HCT116 (cell line): ENCODE data around the gene SLC25A51. TPM values are rescaled to one million over a fixed set of nuclear protein-coding genes. Genes with fewer than 3 reads are reported as not detected.

Source experiments
- ATAC-seq: fragments of 200-7000 bp; cut with Tn5 transposase; 2 replicates; pipeline ENCODE4 v1.9.1; 2020; ENCODE audit warnings: mild to moderate bottlenecking, moderate library complexity
- BruUV-seq: library from RNA; stranded (reverse); fragments of 400-500 nt; replicated peaks from 2 replicates; lab custom pipeline; 2021; lab: Mats Ljungman, UMichigan
- CTCF ChIA-PET: fragments of 300-600 bp; sonication (Branson Sonifier 250); formaldehyde crosslinking; loops from one replicate; lab custom pipeline; 2021; ENCODE audit warnings: antibody characterized with exemption; lab: Charles Lee
- POLR2A ChIA-PET: fragments of 300-600, 350-600 bp; sonication (Branson Sonifier 250); formaldehyde crosslinking; loops from one replicate; lab custom pipeline; 2021; ENCODE audit warnings: antibody characterized with exemption; lab: Charles Lee
- RAD21 ChIA-PET, 2 experiments: fragments of 300-600 bp; sonication (Branson Sonifier 250); formaldehyde crosslinking; loops; one replicate each; lab custom pipeline; 2023; ENCODE audit warnings: low total read pairs in 2 of 2; ENCODE audit not compliant: uncharacterized antibody in 2 of 2, unreplicated experiment in 2 of 2, low non-redundant PET in 1 of 2; lab: Charles Lee
- DNase-seq: peaks from one replicate; pipeline ENCODE4 v3.0.0-alpha.2; 2010; ENCODE audit warnings: low read depth, low spot score
- H2AFZ ChIP-seq: fragments of 200-600 bp; shearing (Covaris generic), sonication (generic); 2 replicates; pipeline ENCODE4 v1.6.1; 2017; ENCODE audit warnings: low read depth, mixed run types, mixed read lengths, antibody characterized with exemption, low read length; ENCODE audit not compliant: poor library complexity, severe bottlenecking
- H3K27ac ChIP-seq: 2 replicates; pipeline ENCODE4 v1.5.1; 2012; ENCODE audit warnings: low read depth, low read length
- H3K27me3 ChIP-seq: fragments of 200-600 bp; sonication (generic); 2 replicates; pipeline ENCODE4 v1.6.1; 2016; ENCODE audit warnings: mixed run types, low read length, mixed read lengths; ENCODE audit not compliant: insufficient read depth
- H3K36me3 ChIP-seq, 2 experiments: fragments of 200-500 bp in 1 of 2; fragments of 200-600 bp in 1 of 2; sonication (Bioruptor generic) in 1 of 2; sonication (generic) in 1 of 2; 2 replicates each; pipeline versions ENCODE4 v1.5.1 to v1.6.1; 2014 to 2016; ENCODE audit warnings: low read length in 2 of 2, inconsistent platforms in 1 of 2, mixed read lengths in 1 of 2, mixed run types in 1 of 2; ENCODE audit not compliant: insufficient read depth in 2 of 2, control insufficient read depth in 1 of 2
- H3K4me1 ChIP-seq, 2 experiments: fragments of 200-600 bp in 1 of 2; sonication (generic) in 1 of 2; 2 replicates each; pipeline versions ENCODE4 v1.5.1 to v1.6.1; 2012 to 2017; ENCODE audit warnings: low read length in 2 of 2, inconsistent platforms in 1 of 2, mild to moderate bottlenecking in 1 of 2, mixed read lengths in 1 of 2, mixed run types in 1 of 2, moderate library complexity in 1 of 2; ENCODE audit not compliant: insufficient read depth in 2 of 2, control insufficient read depth in 1 of 2
- H3K4me2 ChIP-seq: fragments of 200-600 bp; sonication (generic); 2 replicates; pipeline ENCODE4 v1.6.1; 2017; ENCODE audit warnings: mixed run types, low read length, mixed read lengths
- H3K4me3 ChIP-seq, 2 experiments: fragments of 200-600 bp in 1 of 2; sonication (generic) in 1 of 2; replicated peaks in 1 of 2; 2 replicates each; pipeline ENCODE4 v1.5.1; 2011 to 2016; ENCODE audit warnings: low read length in 2 of 2, control low read depth in 1 of 2, low read depth in 1 of 2, mild to moderate bottlenecking in 1 of 2, mixed read lengths in 1 of 2, mixed run types in 1 of 2
- H3K79me2 ChIP-seq: fragments of 200-600 bp; sonication (generic); 2 replicates; pipeline ENCODE4 v1.6.1; 2017; ENCODE audit warnings: mild to moderate bottlenecking, mixed run types, low read length, moderate library complexity, mixed read lengths; ENCODE audit not compliant: insufficient read depth
- H3K9ac ChIP-seq: fragments of 200-600 bp; sonication (generic); 2 replicates; pipeline ENCODE4 v1.6.1; 2016; ENCODE audit warnings: low read length, mixed read lengths
- H3K9me2 ChIP-seq: fragments of 200-600 bp; sonication (generic), shearing (Covaris generic); 2 replicates; pipeline ENCODE4 v1.6.1; 2017; ENCODE audit warnings: mixed run types, mild to moderate bottlenecking, moderate library complexity; ENCODE audit not compliant: insufficient read depth
- H3K9me3 ChIP-seq, 2 experiments: fragments of 200-500 bp in 1 of 2; fragments of 200-600 bp in 1 of 2; sonication (Bioruptor generic) in 1 of 2; sonication (generic) in 1 of 2; 2 replicates each; pipeline ENCODE4 v1.6.1; 2014 to 2017; ENCODE audit warnings: low read length in 2 of 2, mixed read lengths in 2 of 2, inconsistent platforms in 1 of 2, low read depth in 1 of 2, mild to moderate bottlenecking in 1 of 2, mixed run types in 1 of 2, moderate library complexity in 1 of 2; ENCODE audit not compliant: control insufficient read depth in 1 of 2, insufficient read depth in 1 of 2
- H4K20me1 ChIP-seq: fragments of 200-600 bp; sonication (generic), shearing (Covaris generic); 2 replicates; pipeline ENCODE4 v1.6.1; 2017; ENCODE audit warnings: mixed run types, mild to moderate bottlenecking, moderate library complexity; ENCODE audit not compliant: insufficient read depth
- ATF3 ChIP-seq: IDR thresholded peaks from 2 replicates; pipeline ENCODE4 v1.6.1; 2012
- CEBPB ChIP-seq: IDR thresholded peaks from 2 replicates; pipeline ENCODE4 v1.6.1; 2012; ENCODE audit warnings: low read depth
- EGR1 ChIP-seq: IDR thresholded peaks from 2 replicates; pipeline ENCODE4 v1.6.1; 2012; ENCODE audit warnings: low read depth
- EZH2phosphoT487 ChIP-seq: fragments of 200-600 bp; IDR thresholded peaks from 2 replicates; pipeline ENCODE4 v1.6.1; 2018; ENCODE audit warnings: antibody characterized with exemption, borderline replicate concordance
- FOSL1 ChIP-seq: IDR thresholded peaks from 2 replicates; pipeline ENCODE4 v1.6.1; 2012; ENCODE audit warnings: low read depth
- MAX ChIP-seq: IDR thresholded peaks from 2 replicates; pipeline ENCODE4 v1.6.1; 2012
- POLR2AphosphoS5 ChIP-seq: IDR thresholded peaks from 2 replicates; pipeline ENCODE4 v1.6.1; 2011; ENCODE audit warnings: mild to moderate bottlenecking, low read depth, low read length, moderate library complexity
- RAD21 ChIP-seq: IDR thresholded peaks from 2 replicates; pipeline ENCODE4 v1.6.1; 2012; ENCODE audit warnings: low read depth, mild to moderate bottlenecking
- REST ChIP-seq: IDR thresholded peaks from 2 replicates; pipeline ENCODE4 v1.6.1; 2012; ENCODE audit warnings: low read depth
- SIN3A ChIP-seq: IDR thresholded peaks from 2 replicates; pipeline ENCODE4 v1.6.1; 2012; ENCODE audit warnings: low read depth
- SRF ChIP-seq: IDR thresholded peaks from 2 replicates; pipeline ENCODE4 v1.6.1; 2012; ENCODE audit warnings: low read depth
- TCF7L2 ChIP-seq: IDR thresholded peaks from 2 replicates; pipeline ENCODE4 v1.7.0; 2011; ENCODE audit warnings: borderline replicate concordance, inconsistent platforms; ENCODE audit not compliant: insufficient read depth, insufficient read length; ENCODE audit errors: extremely low read depth
- ZBTB33 ChIP-seq: IDR thresholded peaks from 2 replicates; pipeline ENCODE4 v1.6.1; 2011; ENCODE audit warnings: mild to moderate bottlenecking, low read length, moderate library complexity; ENCODE audit not compliant: insufficient replicate concordance; ENCODE audit errors: extremely low read depth
- ZNF274 ChIP-seq: fragments of 200-500 bp; sonication (Bioruptor generic); IDR thresholded peaks from 2 replicates; pipeline ENCODE4 v1.6.1; 2014; ENCODE audit warnings: mild to moderate bottlenecking, low read depth, low read length, inconsistent platforms
- intact Hi-C: fragments of 100-400 bp; cut with micrococcal nuclease; formaldehyde crosslinking; loops from 2 replicates; pipeline ENCODE4 v1.10.0; 2022
- total RNA-seq: library from RNA; stranded (reverse); gene quantifications from one replicate; pipeline ENCODE4 v1.2.1, GENCODE V29; 2021; ENCODE audit not compliant: unreplicated experiment

Gene SLC25A51
- total RNA-seq, 1 experiment from 2014 or later: 27.3 TPM

- H3K4me2 ChIP-seq: no peak overlapping the region
- no peaks in the 10 kb centered on the region for H3K9me3 ChIP-seq
- DNase-seq: no peak
- RAD21 ChIA-PET: no interaction called here
- POLR2A ChIA-PET: interaction anchor here (1.1 kb wide), 1 partner anchor 278 kb away, joined by 3 read pairs; the partner anchor contains the start of gene TOMM5
- no peak overlapping the region for H3K4me3 ChIP-seq
- TF ChIP-seq POLR2AphosphoS5: no peak
- TF ChIP-seq EGR1: no peak
- no peak for TF ChIP-seq RAD21
- TF ChIP-seq ZNF274: no peak
- TF ChIP-seq MAX: no peak
- TF ChIP-seq EZH2phosphoT487: no peak
- no peak for TF ChIP-seq TCF7L2
- TF ChIP-seq FOSL1: no peak
- TF ChIP-seq, all 23 proteins: peak for 0
- H2AFZ ChIP-seq: no peak overlapping the region
- no peaks in the 10 kb centered on the region for H3K36me3 ChIP-seq
- intact Hi-C loops: no loop called here
- no peak overlapping the region for H3K27ac ChIP-seq
- H3K9me2 ChIP-seq: no peaks in the 10 kb centered on the region
- no peak for ATAC-seq
- no peaks in the 10 kb centered on the region for H4K20me1 ChIP-seq
- no peak overlapping the region for H3K9ac ChIP-seq
- no peaks in the 10 kb centered on the region for H3K79me2 ChIP-seq
- CTCF ChIA-PET: no interaction called here
- H3K27me3 ChIP-seq: no peaks in the 10 kb centered on the region
- BruUV-seq: no TSS peak
- no peaks in the 10 kb centered on the region for H3K4me1 ChIP-seq
Measured at GRCh38 chr9:37870799-37871176, 33.1 kb downstream of the SLC25A51 start.

GRCh38 chr9:37870081-37870798 lies 33.7 kb downstream of the SLC25A51 start:
- no peaks in the 10 kb centered on the region for H3K36me3 ChIP-seq
- H3K9me2 ChIP-seq: no peaks in the 10 kb centered on the region
- no TSS peak for BruUV-seq
- H3K4me2 ChIP-seq: no peak overlapping the region
- H3K27ac ChIP-seq: no peak overlapping the region
- no peak overlapping the region for H2AFZ ChIP-seq
- H3K9ac ChIP-seq: no peak overlapping the region
- ChIA-PET RAD21 (no interaction called here), CTCF (no interaction called here), POLR2A (no interaction called here)
- no peak overlapping the region for H3K4me3 ChIP-seq
- ATAC-seq: no peak
- no peaks in the 10 kb centered on the region for H4K20me1 ChIP-seq
- no peaks in the 10 kb centered on the region for H3K27me3 ChIP-seq
- H3K79me2 ChIP-seq: no peaks in the 10 kb centered on the region
- H3K4me1 ChIP-seq: no peaks in the 10 kb centered on the region
- intact Hi-C loops: no loop called here
- DNase-seq: no peak
- H3K9me3 ChIP-seq: no peaks in the 10 kb centered on the region
- TF ChIP-seq ATF3 (no peak), SRF (no peak), REST (no peak), ZNF274 (no peak), CEBPB (no peak), ZBTB33 (no peak), EGR1 (no peak), SIN3A (no peak)
